HG03571 (cell line): ENCODE data around the gene KLK15.
A peak's percentile ranks its signal among the peaks of the same experiment; 100 is the strongest.
"Not testable (repeated sequence)": the region's sequence is repeated elsewhere in the genome, so short reads cannot be mapped to it uniquely, and the experiment has no call there.

Source experiments
- ATAC-seq: cut with Tn5 transposase; IDR thresholded peaks from one replicate; pipeline ENCODE4 v1.9.1; 2021; ENCODE audit not compliant: unreplicated experiment

Gene KLK15

GRCh38 chr19:50821248-50821612 lies 12.1 kb downstream of the KLK15 start:
- ATAC-seq = no peak

DNA sequence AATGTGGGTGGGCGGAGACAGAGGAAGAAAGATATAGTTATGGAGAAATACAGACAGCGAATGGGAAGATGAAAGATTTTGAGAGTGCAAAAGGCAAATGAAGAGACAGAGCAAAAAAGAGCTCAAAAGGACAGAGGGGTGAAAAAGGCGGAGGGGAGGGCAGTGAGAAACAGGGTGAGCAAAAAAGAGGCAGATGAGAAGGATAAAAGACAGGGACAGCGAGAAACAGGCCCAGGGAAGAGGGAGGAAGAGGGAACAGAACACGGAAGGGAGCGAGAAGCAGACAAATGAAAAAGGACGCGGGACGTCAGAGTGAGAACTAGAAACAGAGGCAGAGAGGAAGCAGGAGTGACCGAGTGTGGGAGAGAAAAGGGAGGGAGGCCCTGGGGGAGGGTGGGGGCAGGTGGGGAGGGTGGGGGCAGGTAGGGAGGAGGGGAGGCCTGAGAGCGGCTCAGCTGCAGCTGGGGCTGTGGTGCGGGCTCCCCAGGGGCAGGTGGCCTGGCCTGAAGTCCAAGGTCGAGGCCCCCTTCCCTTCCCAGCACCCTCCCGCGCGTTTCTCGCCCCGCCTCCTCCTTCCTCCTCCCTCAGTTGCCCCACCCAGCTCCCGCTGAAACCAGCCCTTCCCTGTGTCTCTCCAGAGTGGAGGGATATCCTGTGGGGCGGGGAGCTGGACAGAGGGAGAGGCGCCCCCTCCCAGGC lies 12.7 kb downstream of the KLK15 start:
- no peak for ATAC-seq

- ATAC-seq = no peak
These were observed 13.3 kb downstream of the KLK15 start for GRCh38 chr19:50820086-50820485.

GRCh38 chr19:50819636-50820035 lies 13.7 kb downstream of the KLK15 start:
- no peak for ATAC-seq

DNA sequence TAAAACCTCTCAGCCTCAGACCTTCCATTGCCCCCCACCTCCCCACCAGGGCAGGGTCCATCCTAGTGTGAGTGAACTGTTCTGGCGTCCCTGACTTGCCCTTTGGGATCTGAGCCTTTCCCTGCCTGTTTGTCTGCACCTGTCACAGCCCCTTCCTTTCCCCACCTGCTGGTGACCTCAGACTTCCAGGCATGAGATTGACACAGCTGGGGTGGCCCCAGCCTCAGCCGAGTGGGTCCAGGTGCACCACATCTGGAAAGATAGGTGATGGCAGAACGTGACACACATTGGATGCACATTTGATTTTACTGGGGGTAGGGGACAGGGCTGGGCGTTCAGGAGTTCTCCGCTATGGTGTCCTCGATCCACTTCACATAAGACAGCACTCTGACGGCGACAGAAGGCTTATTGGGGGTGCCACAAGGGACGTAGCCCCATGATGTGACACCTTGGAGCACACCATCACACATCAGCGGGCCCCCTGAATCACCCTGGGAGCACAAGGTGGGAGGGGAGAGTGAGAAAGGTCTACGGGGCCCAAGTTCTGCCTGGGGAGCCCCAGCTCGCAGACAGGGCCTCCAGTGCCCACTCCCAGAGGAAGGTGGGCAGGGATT lies 14.4 kb downstream of the KLK15 start:
- no peak for ATAC-seq

- ATAC-seq = peak; percentile 56
These were observed 15.2 kb downstream of the KLK15 start for GRCh38 chr19:50817941-50818858.

GRCh38 chr19:50815439-50815838 lies 17.9 kb downstream of the KLK15 start:
- ATAC-seq = no peak

GRCh38 chr19:50814883-50815282 lies 18.5 kb downstream of the KLK15 start:
- no peak for ATAC-seq

DNA sequence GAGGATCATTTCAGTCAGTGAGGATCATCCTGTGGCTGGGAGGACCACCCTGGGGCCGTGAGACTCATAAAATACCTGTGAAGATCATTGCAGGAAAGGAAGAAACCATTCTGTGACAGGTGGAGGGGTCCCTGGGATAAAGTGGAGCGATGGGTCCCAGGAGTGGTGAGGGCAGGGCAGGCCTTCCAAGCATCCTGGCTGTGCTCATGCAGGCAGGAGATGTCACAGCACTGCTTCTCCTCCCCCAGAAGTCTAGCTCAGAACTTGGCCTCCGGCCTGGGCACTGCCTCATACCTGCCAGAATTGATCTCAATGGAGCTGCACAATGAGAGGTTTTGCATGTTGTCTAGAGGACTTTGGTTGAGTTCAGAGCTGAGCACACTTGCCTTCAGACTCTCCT lies 20.9 kb downstream of the KLK15 start:
- no peak for ATAC-seq

GRCh38 chr19:50811622-50812238 lies 21.6 kb downstream of the KLK15 start:
- ATAC-seq = not testable (repeated sequence)

DNA sequence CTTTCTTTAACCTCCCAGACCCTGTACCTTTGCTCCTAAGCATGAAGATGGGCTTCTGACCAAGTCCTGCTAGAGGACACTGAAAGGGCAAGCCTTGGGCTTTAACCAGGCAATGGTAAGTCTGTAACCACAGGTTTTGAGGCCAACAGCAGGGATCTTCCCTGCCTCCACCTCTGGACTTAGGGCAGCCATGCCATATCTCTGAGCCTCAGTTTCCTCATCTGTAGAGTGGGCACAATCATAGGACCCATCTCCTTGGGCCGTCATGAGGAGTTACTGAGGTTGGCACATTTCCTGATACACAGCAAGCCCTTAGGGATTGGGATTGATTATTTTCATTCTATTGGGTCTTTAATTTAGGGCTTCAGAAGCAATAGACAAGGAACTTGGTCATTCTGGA lies 24.5 kb downstream of the KLK15 start:
- no peak for ATAC-seq

GRCh38 chr19:50804420-50805272 lies 28.7 kb downstream of the KLK15 start:
- ATAC-seq = peak; percentile 85

DNA sequence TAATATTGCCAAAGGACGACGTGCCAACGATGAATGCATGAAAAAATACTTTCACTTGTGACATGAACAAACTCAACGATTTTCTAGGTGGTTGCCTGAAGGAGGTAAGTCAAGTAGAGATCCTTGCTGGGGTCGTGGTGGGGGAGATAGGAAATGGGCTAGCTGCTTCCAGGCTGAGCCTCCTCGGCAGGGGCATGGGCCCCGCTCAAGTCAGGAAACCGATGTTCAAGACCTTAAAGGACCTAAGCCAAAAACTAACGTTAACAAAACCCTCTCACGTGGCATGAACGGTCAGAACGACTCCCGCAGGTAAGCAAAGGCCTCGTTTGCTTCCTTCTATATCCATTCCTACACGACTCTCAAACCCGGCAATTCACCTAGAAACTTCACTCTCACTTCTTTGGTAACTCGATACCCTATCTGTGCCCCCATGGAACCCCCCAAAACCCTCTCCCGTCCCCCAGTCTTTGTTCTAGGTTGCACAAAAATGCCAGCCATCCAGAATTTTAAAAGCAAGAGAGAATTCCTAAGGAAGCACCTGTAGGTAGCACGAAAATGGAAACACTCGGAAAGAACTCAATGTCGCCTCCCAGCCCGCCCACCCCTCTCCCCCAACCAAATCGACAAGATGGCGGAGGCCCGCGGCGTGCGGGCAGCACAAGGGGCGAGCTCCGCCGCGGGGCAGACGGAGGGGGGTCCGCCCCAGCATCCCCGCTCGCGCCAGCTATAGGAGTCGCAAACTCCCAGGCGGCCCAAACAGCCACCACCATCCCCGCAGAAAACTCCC lies 29.5 kb downstream of the KLK15 start:
- peak; percentile 14 for ATAC-seq

- no peak for ATAC-seq
These were observed 32.3 kb downstream of the KLK15 start for GRCh38 chr19:50801107-50801506.

- no peak for ATAC-seq
These were observed 33.9 kb downstream of the KLK15 start for GRCh38 chr19:50799547-50799851.

DNA sequence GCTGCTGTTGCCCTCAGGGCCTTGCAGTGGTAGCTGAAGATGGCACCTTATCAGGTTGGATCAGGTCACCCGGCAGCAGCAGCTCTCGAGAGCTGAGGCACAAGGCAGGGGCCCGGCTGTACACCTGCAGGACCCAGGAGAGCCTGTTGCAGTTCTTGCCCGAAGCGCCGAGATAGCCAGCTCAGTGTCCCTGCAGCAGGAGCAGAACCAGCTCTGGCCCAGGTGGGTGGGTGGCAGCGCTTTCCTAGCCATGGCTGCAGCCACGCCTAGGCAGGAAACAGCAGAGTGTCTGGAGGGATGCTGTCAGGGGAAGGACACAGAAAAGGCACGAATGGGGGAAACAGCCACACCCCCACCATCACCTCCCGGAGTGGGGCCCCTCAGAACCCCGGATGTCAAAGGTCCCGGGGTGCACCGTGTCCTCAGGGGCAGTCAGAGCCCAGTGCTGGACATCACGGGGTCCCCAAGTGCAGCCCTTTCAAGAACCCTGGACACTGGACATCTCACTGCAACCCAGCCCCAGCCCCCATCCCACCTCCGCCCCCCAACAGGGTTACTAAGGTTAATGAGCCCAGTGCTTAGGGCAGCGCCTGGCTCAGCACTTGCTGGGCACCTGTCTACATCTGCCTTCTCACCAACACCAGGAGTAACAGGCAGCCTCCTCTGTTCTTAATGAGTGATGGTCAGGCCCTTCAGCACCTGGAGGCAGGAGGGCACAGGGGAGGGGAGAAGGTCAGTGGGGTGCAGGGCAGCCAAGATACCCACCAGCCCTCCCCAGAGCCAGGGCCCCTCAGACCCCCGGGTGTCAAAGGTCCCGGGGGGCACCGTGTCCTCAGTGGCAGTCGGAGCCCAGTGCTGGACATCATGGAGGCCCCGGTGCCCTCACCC lies 34.5 kb downstream of the KLK15 start:
- ATAC-seq = no peak

DNA sequence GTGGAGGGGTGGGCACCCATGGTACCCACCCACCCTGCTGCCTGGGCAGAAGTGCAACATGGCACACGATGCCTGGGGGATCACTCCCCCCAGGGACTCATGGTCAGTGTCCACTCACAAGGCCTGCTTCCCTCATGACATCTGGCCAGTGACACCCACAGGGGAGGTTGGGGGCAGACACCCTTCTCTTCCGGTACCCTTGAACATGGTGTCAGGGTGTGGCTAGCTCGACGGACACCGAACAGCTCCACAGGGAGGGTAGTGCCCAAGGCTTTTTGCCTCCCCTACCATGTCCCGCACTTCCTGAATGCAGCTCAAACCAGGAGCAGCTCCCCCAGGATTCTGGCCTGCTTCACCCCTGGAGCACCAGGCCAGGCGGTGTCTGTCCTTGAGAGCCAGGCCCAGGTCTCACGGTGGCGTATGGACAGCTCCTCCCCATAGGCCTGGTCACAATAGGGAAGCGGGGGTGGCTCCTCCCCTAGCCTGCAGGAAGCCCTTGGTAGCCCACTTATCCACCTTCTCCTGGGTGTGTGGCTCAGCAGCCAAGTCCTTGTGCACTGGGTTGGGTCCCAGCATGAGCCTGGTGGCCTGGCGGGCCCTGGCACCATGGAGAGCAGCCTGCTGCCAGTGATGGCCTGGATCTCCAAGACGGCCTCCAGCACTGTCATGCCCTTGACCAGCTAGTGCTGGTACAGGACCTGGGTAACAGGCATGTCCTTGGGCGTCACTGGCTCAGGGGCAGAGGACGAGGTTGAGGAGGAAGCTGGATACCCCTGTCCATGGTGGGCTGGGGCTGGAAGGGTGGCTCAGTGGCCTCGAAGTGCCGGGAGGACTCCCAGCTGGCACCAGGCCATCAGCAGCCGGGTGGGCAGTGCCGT lies 35.4 kb downstream of the KLK15 start:
- ATAC-seq = no peak

DNA sequence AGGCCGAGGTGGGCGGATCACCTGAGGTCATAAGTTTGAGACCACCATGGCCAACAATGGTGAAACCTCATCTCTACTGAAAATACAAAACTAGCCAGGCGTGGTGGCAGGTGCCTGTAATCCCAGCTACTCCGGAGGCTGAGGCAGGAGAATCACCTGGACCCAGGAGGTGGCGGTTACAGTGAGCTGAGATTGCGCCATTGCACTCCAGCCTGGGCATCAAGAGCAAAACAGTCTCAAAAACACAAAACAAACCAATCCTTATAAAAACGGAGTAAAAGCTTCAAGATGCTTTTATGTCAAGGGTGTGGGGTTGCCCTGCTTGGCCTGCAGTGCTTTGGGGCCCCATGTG lies 36.0 kb downstream of the KLK15 start:
- no peak for ATAC-seq
